Cardiac muscle cell (in vitro differentiated cells and primary cell): ENCODE measurements around the gene ULK2. TPM values are rescaled to one million over a fixed set of nuclear protein-coding genes. Genes with fewer than 3 reads are reported as not detected.

Source experiments
- DNase-seq, 2 donors: peaks; one replicate each; pipeline versions ENCODE4 v3.0.0 to v3.0.0-alpha.2; 2010 to 2017; ENCODE audit warnings: low read depth in 1 of 2, low spot score in 1 of 2
- H3K27ac ChIP-seq: fragments of 200-600 bp; sonication (generic); 2 replicates; pipeline ENCODE4 v1.5.1; 2016
- H3K27me3 ChIP-seq: fragments of 200-600 bp; sonication (generic); 2 replicates; pipeline ENCODE4 v1.6.0; 2016; ENCODE audit warnings: control low read depth
- H3K36me3 ChIP-seq: fragments of 200-600 bp; sonication (generic); 2 replicates; pipeline ENCODE4 v1.5.1; 2016; ENCODE audit warnings: control low read depth
- H3K4me1 ChIP-seq: fragments of 200-600 bp; sonication (generic); 2 replicates; pipeline ENCODE4 v1.8.1; 2017; ENCODE audit warnings: low read depth, mild to moderate bottlenecking, mixed run types
- H3K4me3 ChIP-seq: fragments of 200-600 bp; sonication (generic); 2 replicates; pipeline ENCODE4 v1.5.1; 2016; ENCODE audit warnings: mild to moderate bottlenecking
- H3K9me3 ChIP-seq: fragments of 200-600 bp; sonication (generic); 2 replicates; pipeline ENCODE4 v1.5.1; 2017; ENCODE audit warnings: low read depth, mild to moderate bottlenecking, control low read depth
- polyA plus RNA-seq: library from polyadenylated mRNA; unstranded; fragments of >200 nt; fragmentation: Nextera tagmentation; extraction: Ambion mirVana; gene quantifications from 2 replicates; pipeline ENCODE4 v1.2.1, GENCODE V29; 2016
- total RNA-seq: library from RNA; depleted of rRNA; stranded (reverse); fragments of >200 nt; gene quantifications from 2 replicates; pipeline ENCODE4 v1.2.3, GENCODE V29; 2016
- TF ChIP-seq, protein P1 (sequence below): IDR thresholded peaks from 2 replicates; pipeline ENCODE4 v1.5.1; 2012; ENCODE audit warnings: low read depth, mild to moderate bottlenecking, low read length

The ULK2 gene
- total and polyA plus RNA-seq, 2 experiments from 2014 or later = 13.3 to 24.5 TPM

GRCh38 chr17:19727501-19728078 is 140.1 kb downstream of the ULK2 start:
- TF ChIP-seq, protein P1, sequence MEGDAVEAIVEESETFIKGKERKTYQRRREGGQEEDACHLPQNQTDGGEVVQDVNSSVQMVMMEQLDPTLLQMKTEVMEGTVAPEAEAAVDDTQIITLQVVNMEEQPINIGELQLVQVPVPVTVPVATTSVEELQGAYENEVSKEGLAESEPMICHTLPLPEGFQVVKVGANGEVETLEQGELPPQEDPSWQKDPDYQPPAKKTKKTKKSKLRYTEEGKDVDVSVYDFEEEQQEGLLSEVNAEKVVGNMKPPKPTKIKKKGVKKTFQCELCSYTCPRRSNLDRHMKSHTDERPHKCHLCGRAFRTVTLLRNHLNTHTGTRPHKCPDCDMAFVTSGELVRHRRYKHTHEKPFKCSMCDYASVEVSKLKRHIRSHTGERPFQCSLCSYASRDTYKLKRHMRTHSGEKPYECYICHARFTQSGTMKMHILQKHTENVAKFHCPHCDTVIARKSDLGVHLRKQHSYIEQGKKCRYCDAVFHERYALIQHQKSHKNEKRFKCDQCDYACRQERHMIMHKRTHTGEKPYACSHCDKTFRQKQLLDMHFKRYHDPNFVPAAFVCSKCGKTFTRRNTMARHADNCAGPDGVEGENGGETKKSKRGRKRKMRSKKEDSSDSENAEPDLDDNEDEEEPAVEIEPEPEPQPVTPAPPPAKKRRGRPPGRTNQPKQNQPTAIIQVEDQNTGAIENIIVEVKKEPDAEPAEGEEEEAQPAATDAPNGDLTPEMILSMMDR = no peak
- no peaks in the 10 kb centered on the region for H3K36me3 ChIP-seq
- H3K4me3 ChIP-seq = no peak overlapping the region
- DNase-seq = peak in 1 of 2 donors; percentile 92
- peak overlapping the region; percentile 53 for H3K27ac ChIP-seq
- no peaks in the 10 kb centered on the region for H3K27me3 ChIP-seq
- H3K9me3 ChIP-seq = no peaks in the 10 kb centered on the region
- peaks cover 18% of the 10 kb centered on the region for H3K4me1 ChIP-seq

DNA sequence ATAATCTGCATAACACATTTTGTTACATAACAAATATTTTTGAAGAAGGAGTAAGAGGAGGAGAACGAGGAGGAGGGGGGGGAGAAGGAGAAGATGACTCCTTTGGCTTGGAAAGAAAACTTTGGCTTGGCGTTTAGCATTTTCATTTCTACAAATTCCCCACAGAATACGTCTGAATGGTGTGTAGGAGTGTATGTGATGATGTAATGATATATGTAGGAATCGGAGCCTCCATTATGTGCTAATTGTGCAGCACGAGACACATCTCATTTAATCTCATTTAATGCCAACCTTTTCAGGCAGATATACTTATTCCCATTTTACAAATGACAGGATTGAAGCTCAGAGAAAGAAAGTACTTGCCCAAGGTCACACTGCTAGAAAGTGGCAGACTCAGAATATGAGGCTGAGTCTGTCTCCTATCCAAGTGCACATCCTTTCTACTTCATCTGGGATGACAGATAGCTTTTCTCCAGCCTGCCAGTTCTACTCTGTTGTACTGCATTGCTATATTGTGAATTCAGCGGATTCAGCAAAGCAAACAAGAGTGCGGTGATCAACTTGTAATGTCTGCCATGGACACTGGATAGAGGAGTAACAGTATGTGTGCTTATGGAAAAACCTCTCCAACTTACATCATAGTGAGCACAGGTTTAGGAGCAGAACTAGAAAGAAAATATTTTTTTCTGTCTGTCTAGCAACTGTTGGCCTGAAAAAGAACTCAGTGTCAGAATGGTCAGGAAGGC is 140.9 kb downstream of the ULK2 start:
- H3K27ac ChIP-seq = no peak overlapping the region
- H3K36me3 ChIP-seq = no peaks in the 10 kb centered on the region
- DNase-seq = peak in 1 of 2 donors; percentile 72
- no peaks in the 10 kb centered on the region for H3K27me3 ChIP-seq
- no peak overlapping the region for H3K4me3 ChIP-seq
- H3K4me1 ChIP-seq = peaks cover 21% of the 10 kb centered on the region
- no peaks in the 10 kb centered on the region for H3K9me3 ChIP-seq
- TF ChIP-seq, protein P1 = no peak

- Histone ChIP-seq H3K27me3 (no peaks in the 10 kb centered on the region), H3K4me3 (no peak overlapping the region), H3K9me3 (no peaks in the 10 kb centered on the region), H3K36me3 (no peaks in the 10 kb centered on the region), H3K27ac (no peak overlapping the region), H3K4me1 (peaks cover 26% of the 10 kb centered on the region)
- no peak for DNase-seq
- TF ChIP-seq, protein P1 = no peak
Measured at GRCh38 chr17:19725486-19725885, 142.2 kb downstream of the ULK2 start.

GRCh38 chr17:19724501-19725420 is 143.0 kb downstream of the ULK2 start:
- peak in 1 of 2 donors; percentile 48 for DNase-seq

DNA sequence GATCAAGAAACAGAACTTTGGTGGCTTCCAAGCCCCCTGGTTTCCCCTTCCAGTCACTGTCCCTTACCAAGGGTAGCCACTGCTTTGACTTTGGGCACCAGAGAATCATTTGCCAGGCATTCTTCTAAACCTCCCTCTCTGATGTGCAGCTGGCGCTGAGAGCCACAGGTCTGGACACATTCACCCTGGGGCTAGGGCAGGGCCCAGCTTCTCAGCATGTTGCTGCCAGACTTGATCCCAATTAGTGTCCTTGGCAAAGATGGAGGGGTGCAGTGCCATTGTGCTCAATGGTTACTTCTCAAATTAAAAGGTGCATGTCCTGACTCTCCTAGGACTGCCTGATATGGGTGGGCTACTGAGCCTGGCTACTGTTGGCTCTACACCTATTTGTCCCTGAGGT is 143.8 kb downstream of the ULK2 start:
- Histone ChIP-seq H3K9me3 (no peaks in the 10 kb centered on the region), H3K4me1 (peaks cover 30% of the 10 kb centered on the region), H3K27ac (no peak overlapping the region), H3K36me3 (no peaks in the 10 kb centered on the region), H3K4me3 (no peak overlapping the region), H3K27me3 (no peaks in the 10 kb centered on the region)
- DNase-seq = no peak
- TF ChIP-seq, protein P1 = no peak

More at GRCh38 chr17:19724501-19725420, 143.0 kb downstream of the ULK2 start:
- TF ChIP-seq, protein P1 = no peak
- Histone ChIP-seq H3K27ac (no peak overlapping the region), H3K36me3 (no peaks in the 10 kb centered on the region), H3K27me3 (no peaks in the 10 kb centered on the region), H3K9me3 (no peaks in the 10 kb centered on the region), H3K4me1 (peaks cover 30% of the 10 kb centered on the region), H3K4me3 (no peak overlapping the region)
